Activated T-cell treated with anti-CD3 and anti-CD28 coated beads for 1 hour (primary cell): ENCODE measurements around the gene STEAP1B.
"Not testable (repeated sequence)": the region's sequence is repeated elsewhere in the genome, so short reads cannot be mapped to it uniquely, and the experiment has no call there.

Experiments used
- DNase-seq: peaks from one replicate; pipeline ENCODE4 v3.0.0-alpha.2; 2020; ENCODE audit warnings: low read depth

The STEAP1B gene

GRCh38 chr7:22454446-22454845 is 45.5 kb downstream of the STEAP1B start:
- no peak for DNase-seq

DNA sequence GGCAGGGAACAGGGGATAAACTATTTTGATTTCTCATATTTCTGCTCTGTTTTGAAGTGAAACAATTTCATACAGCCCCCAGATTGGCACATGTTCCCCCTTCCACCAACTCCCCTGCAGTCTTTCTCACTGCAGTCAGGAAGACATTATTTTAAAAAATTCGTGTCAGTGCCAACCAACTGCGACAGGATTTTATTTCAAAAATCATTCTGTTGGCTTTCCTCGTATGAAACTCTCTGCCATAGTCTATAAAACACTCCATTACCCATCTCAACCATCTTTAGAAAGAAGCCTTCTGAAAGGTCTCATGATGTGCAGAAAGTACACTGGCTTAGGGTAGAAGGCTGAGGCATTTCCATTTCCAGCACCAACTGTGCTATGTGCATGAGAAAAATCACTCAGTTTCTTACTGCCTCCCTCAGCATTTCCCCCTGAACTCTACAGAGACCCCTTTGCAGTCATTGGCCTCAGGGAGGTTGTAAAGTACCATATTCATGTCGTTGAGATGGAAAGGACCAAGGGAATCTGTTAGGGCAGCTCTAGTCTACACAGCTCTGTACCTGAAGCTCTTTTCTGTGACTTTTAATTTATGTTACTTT is 46.9 kb downstream of the STEAP1B start:
- DNase-seq = no peak

DNA sequence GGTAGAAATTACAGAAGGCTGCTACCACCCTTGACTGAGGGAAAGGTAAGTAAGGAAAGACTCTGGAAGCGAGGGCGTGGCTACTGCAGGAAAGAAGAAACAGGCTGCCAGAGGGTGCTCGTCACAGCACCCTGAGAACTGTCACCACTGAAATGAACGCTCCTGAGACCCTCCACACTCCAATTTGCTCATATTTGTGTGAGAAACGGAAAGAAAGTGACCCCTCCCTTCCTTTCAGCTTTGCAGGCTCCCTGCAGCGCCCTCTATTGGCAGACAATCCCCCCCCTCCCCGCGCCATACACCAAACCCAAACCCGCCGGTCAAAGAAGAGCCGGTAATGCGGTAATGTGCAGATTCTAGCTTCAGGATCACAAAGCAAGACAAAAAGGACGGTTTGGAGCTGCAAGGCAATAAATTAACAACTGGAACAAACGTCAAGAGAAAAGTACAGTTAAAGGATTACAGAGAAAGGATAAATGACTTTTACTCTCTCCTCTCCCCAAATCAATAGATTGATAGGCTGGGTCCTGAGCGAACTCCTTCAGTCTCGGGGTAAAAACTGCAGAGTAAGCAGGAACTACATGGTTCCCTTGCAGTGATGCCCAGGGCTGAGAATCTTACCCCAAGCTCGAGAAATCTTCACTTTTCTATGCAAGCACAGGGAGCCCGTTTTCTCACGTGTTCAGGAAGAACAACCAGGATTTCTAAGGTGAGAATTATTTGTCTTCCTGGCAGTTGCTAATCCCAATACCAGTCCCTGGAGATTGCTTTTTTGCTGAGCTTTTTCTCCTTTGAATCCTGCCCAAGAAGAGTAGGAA is 47.6 kb downstream of the STEAP1B start:
- DNase-seq = no peak

GRCh38 chr7:22450013-22450412 is 50.0 kb downstream of the STEAP1B start:
- not testable (repeated sequence) for DNase-seq

DNA sequence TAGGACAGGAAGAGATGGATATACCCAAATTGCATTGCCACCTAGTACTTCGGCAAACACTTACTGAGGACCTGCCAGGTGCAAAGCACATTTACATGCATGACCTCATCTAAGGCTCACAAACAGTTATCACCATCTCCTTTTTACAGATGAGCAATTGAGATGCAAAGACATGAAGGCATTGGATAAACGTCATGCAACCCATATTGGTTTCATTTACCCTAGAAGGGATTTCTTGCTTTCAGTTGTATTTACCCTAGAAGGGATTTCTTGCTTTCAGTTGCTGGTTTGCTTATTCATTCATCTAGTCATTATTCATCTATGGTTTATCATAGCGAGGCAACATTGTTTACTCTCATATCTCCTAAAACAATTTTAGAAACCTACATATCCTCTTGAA is 52.2 kb downstream of the STEAP1B start:
- DNase-seq = no peak

DNA sequence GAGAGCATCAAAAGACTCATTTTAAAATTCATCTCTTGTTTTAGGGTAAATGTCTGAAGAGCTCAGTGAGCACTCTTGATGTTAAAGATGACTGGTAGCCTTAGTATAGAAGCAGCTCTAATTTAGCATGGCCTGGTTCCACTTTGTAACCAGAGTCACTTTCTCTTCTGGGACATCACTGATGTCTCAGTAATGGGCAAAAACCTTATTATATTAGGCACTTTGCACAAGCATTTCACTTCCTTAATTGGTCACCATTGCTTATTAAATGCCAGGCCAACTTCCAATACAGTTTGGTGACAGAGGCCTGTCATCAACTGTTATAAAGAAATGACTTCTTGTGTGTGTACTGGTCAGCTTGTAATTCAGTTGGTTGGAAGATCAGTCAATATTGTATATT is 53.0 kb downstream of the STEAP1B start:
- DNase-seq = no peak

DNA sequence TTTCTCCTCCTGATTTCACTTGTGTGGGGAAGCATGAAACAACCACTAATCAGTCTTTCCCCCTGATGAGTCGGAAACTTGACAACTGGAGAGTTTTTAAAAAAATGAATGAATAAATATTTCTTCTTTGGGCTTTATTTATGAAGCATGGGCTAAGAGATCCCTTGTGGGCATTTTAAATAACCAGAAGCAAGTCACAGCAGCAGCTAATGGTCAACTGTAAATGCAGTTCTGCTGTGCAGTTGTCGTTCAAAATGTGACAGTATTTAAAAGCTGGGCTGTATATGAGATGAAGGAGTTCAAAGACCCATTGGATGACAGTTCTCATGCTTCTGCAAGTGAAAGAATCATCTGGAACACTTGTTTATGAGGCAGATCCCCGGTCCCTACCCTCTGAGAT is 54.1 kb downstream of the STEAP1B start:
- DNase-seq = no peak

- no peak for DNase-seq
Measured at GRCh38 chr7:22445140-22445743, 54.7 kb downstream of the STEAP1B start.

GRCh38 chr7:22444181-22444971 is 55.6 kb downstream of the STEAP1B start:
- DNase-seq = no peak

GRCh38 chr7:22443370-22444180 is 56.4 kb downstream of the STEAP1B start:
- no peak for DNase-seq

GRCh38 chr7:22442882-22443369 is 57.1 kb downstream of the STEAP1B start:
- no peak for DNase-seq

- DNase-seq = no peak
Measured at GRCh38 chr7:22442187-22442881, 57.7 kb downstream of the STEAP1B start.

GRCh38 chr7:22441157-22441556 is 58.8 kb downstream of the STEAP1B start:
- DNase-seq = no peak

- no peak for DNase-seq
Measured at GRCh38 chr7:22438994-22439393, 61.0 kb downstream of the STEAP1B start.

- DNase-seq = not testable (repeated sequence)
Measured at GRCh38 chr7:22436552-22436951, 63.4 kb downstream of the STEAP1B start.

DNA sequence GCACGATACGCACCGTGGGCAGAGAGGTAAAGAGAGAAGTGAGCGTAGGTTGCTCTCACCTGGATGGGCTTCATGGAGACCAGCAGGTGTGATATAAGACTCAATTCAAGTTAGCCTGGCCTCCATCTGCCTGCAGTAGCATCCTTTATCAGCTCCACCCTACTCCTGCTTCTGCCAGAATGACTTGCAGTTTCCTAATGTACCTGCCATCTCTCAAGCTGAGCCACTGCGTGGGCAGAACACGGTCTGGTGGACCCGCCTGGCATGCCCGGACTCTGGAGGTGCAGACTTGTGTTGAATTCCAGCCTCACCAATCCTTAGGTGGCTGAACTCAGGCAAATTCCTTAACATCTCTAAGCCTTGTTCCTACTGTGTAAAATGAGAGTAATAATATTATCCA is 64.3 kb downstream of the STEAP1B start:
- no peak for DNase-seq

GRCh38 chr7:22435105-22435504 is 64.9 kb downstream of the STEAP1B start:
- no peak for DNase-seq

GRCh38 chr7:22433710-22434460 is 66.1 kb downstream of the STEAP1B start:
- no peak for DNase-seq

- not testable (repeated sequence) for DNase-seq
Measured at GRCh38 chr7:22433165-22433700, 66.8 kb downstream of the STEAP1B start.

DNA sequence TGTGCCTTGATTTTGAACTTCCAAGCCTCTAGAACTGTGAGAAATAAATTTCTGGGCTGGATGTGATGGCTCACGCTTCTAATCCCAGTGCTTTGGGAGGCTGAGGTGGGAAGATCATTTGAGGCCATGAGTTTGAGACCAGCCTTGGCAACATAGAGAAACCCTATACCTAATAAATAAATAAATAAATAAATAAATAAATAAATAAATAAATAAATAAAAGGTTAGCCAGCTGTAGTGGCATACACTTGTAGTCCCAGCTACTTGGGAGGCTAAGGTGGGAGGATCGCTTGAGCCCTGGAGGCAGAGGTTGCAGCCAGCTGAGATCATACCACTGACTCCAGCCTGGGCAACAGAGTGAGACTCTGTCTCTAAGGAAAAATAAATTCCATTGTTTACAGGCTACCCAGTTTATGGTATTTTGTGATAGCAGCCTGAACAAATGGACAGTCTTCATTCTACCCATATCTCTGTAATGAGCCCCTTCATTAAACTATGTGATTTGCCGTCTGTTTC is 67.7 kb downstream of the STEAP1B start:
- no peak for DNase-seq
